Activated T-cell treated with anti-CD3 and anti-CD28 coated beads, Interleukin-2, amount 50 U/mL, for 1 hour (primary cell): ENCODE measurements around the gene PLA2G4E.

ENCODE experiments used
- DNase-seq: peaks from one replicate; pipeline ENCODE4 v3.0.0-alpha.2; 2020

Gene PLA2G4E

GRCh38 chr15:42016971-42017370, 3.9 kb downstream of the PLA2G4E start:
- DNase-seq = no peak

- DNase-seq = no peak
Observed at GRCh38 chr15:42014406-42014805, 6.4 kb downstream of the PLA2G4E start.

GRCh38 chr15:42012928-42013482, 7.8 kb downstream of the PLA2G4E start:
- no peak for DNase-seq

- DNase-seq = no peak
Observed at GRCh38 chr15:42012241-42012640, 8.6 kb downstream of the PLA2G4E start.

GRCh38 chr15:42011074-42011473, 9.8 kb downstream of the PLA2G4E start:
- no peak for DNase-seq

- DNase-seq = no peak
Observed at GRCh38 chr15:42010434-42010833, 10.4 kb downstream of the PLA2G4E start.

GRCh38 chr15:42009474-42009873, 11.4 kb downstream of the PLA2G4E start:
- no peak for DNase-seq

- no peak for DNase-seq
Observed at GRCh38 chr15:42009022-42009421, 11.8 kb downstream of the PLA2G4E start.

- DNase-seq = no peak
Observed at GRCh38 chr15:42007386-42007785, 13.5 kb downstream of the PLA2G4E start.

- no peak for DNase-seq
Observed at GRCh38 chr15:42002333-42002732, 18.5 kb downstream of the PLA2G4E start.

- DNase-seq = no peak
Observed at GRCh38 chr15:42001236-42001635, 19.6 kb downstream of the PLA2G4E start.

GRCh38 chr15:41999290-42000285, 21.3 kb downstream of the PLA2G4E start:
- DNase-seq = no peak

GRCh38 chr15:41997845-41998244, 23.0 kb downstream of the PLA2G4E start:
- no peak for DNase-seq

- no peak for DNase-seq
Observed at GRCh38 chr15:41996921-41997592, 23.8 kb downstream of the PLA2G4E start.

- no peak for DNase-seq
Observed at GRCh38 chr15:41996376-41996775, 24.5 kb downstream of the PLA2G4E start.

- no peak for DNase-seq
Observed at GRCh38 chr15:41995476-41995855, 25.4 kb downstream of the PLA2G4E start.

- no peak for DNase-seq
Observed at GRCh38 chr15:41994772-41995475, 25.9 kb downstream of the PLA2G4E start.

- no peak for DNase-seq
Observed at GRCh38 chr15:41994171-41994650, 26.6 kb downstream of the PLA2G4E start.

- DNase-seq = no peak
Observed at GRCh38 chr15:41993472-41994170, 27.2 kb downstream of the PLA2G4E start.

- DNase-seq = no peak
Observed at GRCh38 chr15:41992803-41993190, 28.0 kb downstream of the PLA2G4E start.

- no peak for DNase-seq
Observed at GRCh38 chr15:41992151-41992802, 28.6 kb downstream of the PLA2G4E start.

GRCh38 chr15:41990691-41991090, 30.2 kb downstream of the PLA2G4E start:
- no peak for DNase-seq
